Gastrocnemius medialis (tissue), 4 donors: Measurements from ENCODE around the gene ETV6. TPM values are rescaled to one million over a fixed set of nuclear protein-coding genes. Genes with fewer than 3 reads are reported as not detected.
A peak's percentile ranks its signal among the peaks of the same experiment; 100 is the strongest.

Source experiments
- ATAC-seq, 2 donors: fragments of 150-250 bp; one replicate each; pipeline ENCODE4 v1.9.1; 2016
- DNase-seq, 2 donors: peaks; one replicate each; pipeline ENCODE4 v3.0.0-alpha.2; 2019
- H3K27ac ChIP-seq, 4 donors: fragments of 200-600 bp; sonication (generic); 1 replicate in 1 of 4; 2 replicates in 3 of 4; pipeline ENCODE4 v1.5.1; 2016 to 2018; ENCODE audit warnings: mild to moderate bottlenecking in 2 of 4, moderate library complexity in 1 of 4
- H3K27me3 ChIP-seq, 3 donors: fragments of 200-600 bp; sonication (generic) in 2 of 3; 1 replicate in 1 of 3; 2 replicates in 2 of 3; pipeline versions ENCODE4 v1.5.1 to v1.6.0; 2016 to 2019; ENCODE audit warnings: mild to moderate bottlenecking in 1 of 3, moderate library complexity in 1 of 3
- H3K36me3 ChIP-seq, 2 donors: fragments of 200-600 bp; sonication (generic) in 1 of 2; one replicate each; pipeline ENCODE4 v1.5.1; 2017 to 2018
- H3K4me1 ChIP-seq, 2 donors: fragments of 200-600 bp; sonication (generic) in 1 of 2; one replicate each; pipeline ENCODE4 v1.5.1; 2016 to 2017; ENCODE audit warnings: mild to moderate bottlenecking in 2 of 2
- H3K4me3 ChIP-seq, 4 donors: fragments of 200-600 bp; sonication (generic) in 3 of 4; 1 replicate in 1 of 4; 2 replicates in 3 of 4; pipeline ENCODE4 v1.5.1; 2016 to 2019; ENCODE audit warnings: mild to moderate bottlenecking in 2 of 4
- H3K9me3 ChIP-seq, 3 donors: fragments of 200-600 bp; sonication (generic) in 2 of 3; 1 replicate in 1 of 3; 2 replicates in 2 of 3; pipeline ENCODE4 v1.5.1; 2016 to 2019
- CTCF ChIP-seq, 5 experiments: fragments of 450-650 bp in 3 of 5; fragments of 200-600 bp in 2 of 5; sonication (generic) in 2 of 5; IDR thresholded peaks in 4 of 5; conservative IDR thresholded peaks in 1 of 5; 1 replicate in 4 of 5; 2 replicates in 1 of 5; pipeline ENCODE4 v1.5.1; 2016 to 2019; ENCODE audit warnings: antibody characterized with exemption in 5 of 5, mild to moderate bottlenecking in 3 of 5, moderate library complexity in 3 of 5
- POLR2A ChIP-seq, 2 donors: fragments of 450-650 bp; IDR thresholded peaks; one replicate each; pipeline ENCODE4 v1.6.1; 2017; ENCODE audit warnings: antibody characterized with exemption in 2 of 2, mild to moderate bottlenecking in 2 of 2, moderate library complexity in 2 of 2
- in situ Hi-C, 4 donors: fragments of 200-750 bp; cut with MboI; loops; one replicate each; pipeline versions ENCODE4 v1.15.0 to v1.8.0; 2017; ENCODE audit warnings: low sequenced_read_pairs in 4 of 4
- intact Hi-C: fragments of 100-400 bp; cut with DNase I; formaldehyde crosslinking; loops from one replicate; pipeline ENCODE4 v1.15.1; 2023; ENCODE audit warnings: low total_unique reads
- total RNA-seq, 4 donors: library from RNA; depleted of rRNA; stranded (reverse); fragments of >200 nt; gene quantifications; one replicate each; pipeline versions ENCODE4 v1.1.0 to v1.2.3, GENCODE V29; 2016

The ETV6 gene
- total RNA-seq, 4 donors from 2014 or later, result 2.8 to 5.9 (median 3.3) TPM

DNA sequence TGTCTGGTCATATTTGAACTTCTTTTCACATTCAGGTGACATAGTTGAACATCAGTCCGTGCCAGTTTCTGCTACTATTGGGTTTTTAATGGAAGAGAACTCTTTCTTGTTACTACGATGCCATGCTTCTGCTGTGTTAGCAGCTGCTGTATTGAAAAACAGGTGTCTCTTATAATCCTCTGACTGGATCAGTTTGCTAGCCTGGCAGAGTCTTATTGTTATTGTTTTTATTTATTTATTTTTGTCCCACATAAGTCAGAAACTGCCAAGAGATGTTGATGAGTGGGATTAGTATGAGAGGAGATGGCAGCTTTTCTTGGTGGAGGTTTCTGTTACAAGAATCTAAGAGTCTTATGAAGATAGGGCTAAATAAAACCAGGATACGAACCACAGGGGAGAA is 14.6 kb downstream of the ETV6 start:
- Histone ChIP-seq H3K27ac (peak overlapping the region; percentile 76 to 79 (median 78)), H3K4me1 (peaks cover 38 to 59% of the 10 kb centered on the region in 2 donors), H3K9me3 (no peaks in the 10 kb centered on the region), H3K27me3 (no peaks in the 10 kb centered on the region), H3K4me3 (no peak overlapping the region), H3K36me3 (no peaks in the 10 kb centered on the region)
- no peak for DNase-seq
- in situ Hi-C loops (no loop called here), intact Hi-C loops (no loop called here)
- no peak for TF ChIP-seq POLR2A (IDR thresholded peaks at IDR 0.05)
- no peak for TF ChIP-seq CTCF (IDR thresholded peaks at IDR 0.05 in 4 of 5, conservative IDR thresholded peaks at IDR 0.05 in 1 of 5)
- ATAC-seq, result peak in 1 of 2 donors; percentile 43

DNA sequence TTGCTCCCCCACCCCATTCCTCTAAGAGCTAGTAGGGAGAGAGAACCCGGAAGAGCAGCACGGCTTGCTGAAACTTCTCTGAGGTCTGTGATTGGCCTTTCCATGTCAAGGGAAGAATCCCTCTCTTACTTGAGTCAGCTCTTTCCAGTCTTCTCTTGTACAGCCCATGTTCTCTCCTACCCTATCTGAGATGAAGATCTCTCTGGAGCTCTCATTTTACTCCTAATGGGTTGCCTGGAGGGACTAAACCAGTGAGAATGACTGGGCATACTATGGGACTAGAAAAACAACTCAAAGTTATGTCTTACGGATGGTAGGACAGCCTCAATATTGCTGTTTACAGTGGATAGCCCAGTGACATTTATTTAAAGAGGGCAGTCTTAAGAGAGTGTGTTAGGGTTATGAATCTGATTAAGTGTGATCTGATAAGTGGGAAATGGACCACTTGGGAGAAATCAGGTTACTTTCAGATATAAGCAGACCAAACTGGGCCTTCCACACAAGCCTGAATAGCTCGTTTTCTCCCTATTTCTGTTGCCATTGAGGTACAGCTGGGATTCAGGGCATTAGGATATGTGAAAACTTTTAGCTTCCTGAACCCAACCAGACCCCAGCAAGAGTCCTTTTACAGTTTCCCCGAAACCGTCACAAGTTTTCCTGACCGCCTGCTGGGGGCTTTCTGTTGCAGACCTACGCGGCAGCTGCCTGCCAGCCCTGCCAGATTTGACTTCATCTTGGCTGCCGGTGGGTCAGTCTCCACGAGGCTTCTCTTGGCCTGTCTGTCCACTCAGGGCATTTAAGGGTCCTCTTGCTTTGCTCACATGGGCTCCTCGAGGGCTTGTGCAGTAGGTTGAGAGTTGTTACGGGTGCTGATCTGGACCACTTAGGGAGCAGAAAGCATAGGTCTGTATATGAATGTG is 16.9 kb downstream of the ETV6 start:
- no peak overlapping the region for H3K27ac ChIP-seq
- H3K4me1 ChIP-seq, result peaks cover 39 to 49% of the 10 kb centered on the region in 2 donors
- no peak overlapping the region for H3K4me3 ChIP-seq
- H3K27me3 ChIP-seq, result no peaks in the 10 kb centered on the region
- TF ChIP-seq POLR2A (IDR thresholded peaks at IDR 0.05) (no peak), CTCF (IDR thresholded peaks at IDR 0.05 in 4 of 5, conservative IDR thresholded peaks at IDR 0.05 in 1 of 5) (no peak)
- no peaks in the 10 kb centered on the region for H3K9me3 ChIP-seq
- in situ Hi-C loops (no loop called here), intact Hi-C loops (no loop called here)
- no peak for DNase-seq
- ATAC-seq, result no peak
- no peaks in the 10 kb centered on the region for H3K36me3 ChIP-seq

DNA sequence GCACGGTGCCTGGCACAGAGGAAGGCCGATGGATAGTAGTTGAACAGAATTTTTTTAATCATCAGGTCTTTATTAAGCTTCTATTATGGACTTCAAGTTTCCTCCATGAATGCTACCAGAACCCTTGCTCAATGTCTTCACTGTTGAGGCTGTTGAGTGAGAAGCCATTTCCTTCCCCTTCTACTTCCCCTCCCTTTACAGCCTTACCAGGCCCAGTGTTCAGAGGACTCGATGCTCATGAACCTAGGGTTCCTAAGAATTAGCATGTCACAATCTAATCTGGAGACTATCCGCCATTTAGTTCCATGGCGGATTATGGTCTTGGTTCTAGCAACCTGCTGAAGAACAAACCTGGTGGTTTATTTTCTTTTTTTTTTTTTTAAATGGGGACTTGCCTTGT is 17.7 kb downstream of the ETV6 start:
- no peak for DNase-seq
- intact Hi-C loops (no loop called here), in situ Hi-C loops (no loop called here)
- ATAC-seq, result no peak
- H3K27ac ChIP-seq, result no peak overlapping the region
- no peaks in the 10 kb centered on the region for H3K27me3 ChIP-seq
- no peaks in the 10 kb centered on the region for H3K36me3 ChIP-seq
- no peak overlapping the region for H3K4me3 ChIP-seq
- no peaks in the 10 kb centered on the region for H3K9me3 ChIP-seq
- H3K4me1 ChIP-seq, result peaks cover 35 to 44% of the 10 kb centered on the region in 2 donors
- TF ChIP-seq CTCF (IDR thresholded peaks at IDR 0.05 in 4 of 5, conservative IDR thresholded peaks at IDR 0.05 in 1 of 5), result no peak
- TF ChIP-seq POLR2A (IDR thresholded peaks at IDR 0.05), result no peak

GRCh38 chr12:11668611-11669010 is 19.1 kb downstream of the ETV6 start:
- Histone ChIP-seq H3K4me1 (peaks cover 36 to 43% of the 10 kb centered on the region in 2 donors), H3K4me3 (no peak overlapping the region)
- DNase-seq, result no peak

More at GRCh38 chr12:11668611-11669010, 19.1 kb downstream of the ETV6 start:
- H3K9me3 ChIP-seq, result no peaks in the 10 kb centered on the region
- no peaks in the 10 kb centered on the region for H3K36me3 ChIP-seq
- TF ChIP-seq POLR2A (IDR thresholded peaks at IDR 0.05), result no peak
- TF ChIP-seq CTCF (IDR thresholded peaks at IDR 0.05 in 4 of 5, conservative IDR thresholded peaks at IDR 0.05 in 1 of 5), result no peak
- intact Hi-C loops (no loop called here), in situ Hi-C loops (no loop called here)
- H3K27ac ChIP-seq, result no peak overlapping the region
- H3K27me3 ChIP-seq, result no peaks in the 10 kb centered on the region
- ATAC-seq, result no peak
